ENCODE measurements around the gene CYB561D2. TPM values are rescaled to one million over a fixed set of nuclear protein-coding genes. Genes with fewer than 3 reads are reported as not detected.

CYB561D2 gene
- total and polyA plus RNA-seq, 2 of the 13 experiments (the other 11 are each of a cell fraction or from before 2014, with no cell fraction given), result 11.1 to 17.2 TPM

DNA sequence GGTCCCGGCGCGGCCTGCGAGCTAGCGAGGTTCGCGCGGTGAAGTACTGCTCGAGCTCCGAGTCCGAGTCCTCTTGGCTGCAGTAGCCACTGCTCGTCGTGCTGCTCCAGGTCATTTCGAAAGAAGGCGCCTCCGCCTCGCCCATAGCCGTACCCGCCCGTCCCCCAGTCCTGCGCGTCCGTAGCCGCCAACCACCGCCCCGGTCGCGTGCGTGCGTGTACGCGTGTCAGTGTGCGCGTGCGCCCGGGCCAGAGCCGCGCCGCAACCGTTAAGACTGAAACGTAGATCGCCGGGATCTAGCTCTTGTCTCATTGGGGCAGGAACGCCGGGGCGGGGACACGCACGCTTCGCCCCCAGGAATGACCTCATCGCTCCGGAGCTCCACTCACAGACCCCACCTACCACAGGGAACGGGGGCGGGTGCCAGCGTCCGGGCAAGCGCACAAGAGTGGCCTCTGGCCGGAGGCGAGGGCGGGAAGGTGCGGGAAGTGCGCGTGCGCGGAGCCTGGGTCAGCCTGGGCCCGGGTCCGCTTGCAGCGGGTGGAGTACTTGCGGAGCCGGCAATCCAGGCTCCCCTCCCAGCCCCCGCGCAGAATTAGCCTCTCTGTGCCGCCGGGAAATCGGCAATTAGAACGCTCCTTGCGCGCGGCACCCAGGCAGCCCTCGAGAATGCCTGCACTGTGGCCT, 13.3 kb upstream of the CYB561D2 start (continued):
- TF ChIP-seq, protein P1, sequence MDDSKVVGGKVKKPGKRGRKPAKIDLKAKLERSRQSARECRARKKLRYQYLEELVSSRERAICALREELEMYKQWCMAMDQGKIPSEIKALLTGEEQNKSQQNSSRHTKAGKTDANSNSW (CRISPR knock-in tag; IDR thresholded peaks at IDR 0.05; ENCODE audit: borderline replicate concordance), result no peak
- TF ChIP-seq GATAD2A (CRISPR knock-in tag; IDR thresholded peaks at IDR 0.05) (peak; percentile 41; the same call in 1 of the 2 replicates), MEF2D (CRISPR knock-in tag; IDR thresholded peaks at IDR 0.05) (peak; percentile 86), ZNF17 (CRISPR knock-in tag; IDR thresholded peaks at IDR 0.05) (no peak), ZNF782 (CRISPR knock-in tag; IDR thresholded peaks at IDR 0.05; ENCODE audit: borderline replicate concordance) (peak; percentile 66; the same call in 1 of the 2 replicates), ZBTB38 (CRISPR knock-in tag; IDR thresholded peaks at IDR 0.05) (peak; percentile 27; the same call in 1 of the 2 replicates), ZNF230 (CRISPR knock-in tag; IDR thresholded peaks at IDR 0.05) (peak; percentile 85; the same call in 1 of the 2 replicates)
- TF ChIP-seq, protein P2, sequence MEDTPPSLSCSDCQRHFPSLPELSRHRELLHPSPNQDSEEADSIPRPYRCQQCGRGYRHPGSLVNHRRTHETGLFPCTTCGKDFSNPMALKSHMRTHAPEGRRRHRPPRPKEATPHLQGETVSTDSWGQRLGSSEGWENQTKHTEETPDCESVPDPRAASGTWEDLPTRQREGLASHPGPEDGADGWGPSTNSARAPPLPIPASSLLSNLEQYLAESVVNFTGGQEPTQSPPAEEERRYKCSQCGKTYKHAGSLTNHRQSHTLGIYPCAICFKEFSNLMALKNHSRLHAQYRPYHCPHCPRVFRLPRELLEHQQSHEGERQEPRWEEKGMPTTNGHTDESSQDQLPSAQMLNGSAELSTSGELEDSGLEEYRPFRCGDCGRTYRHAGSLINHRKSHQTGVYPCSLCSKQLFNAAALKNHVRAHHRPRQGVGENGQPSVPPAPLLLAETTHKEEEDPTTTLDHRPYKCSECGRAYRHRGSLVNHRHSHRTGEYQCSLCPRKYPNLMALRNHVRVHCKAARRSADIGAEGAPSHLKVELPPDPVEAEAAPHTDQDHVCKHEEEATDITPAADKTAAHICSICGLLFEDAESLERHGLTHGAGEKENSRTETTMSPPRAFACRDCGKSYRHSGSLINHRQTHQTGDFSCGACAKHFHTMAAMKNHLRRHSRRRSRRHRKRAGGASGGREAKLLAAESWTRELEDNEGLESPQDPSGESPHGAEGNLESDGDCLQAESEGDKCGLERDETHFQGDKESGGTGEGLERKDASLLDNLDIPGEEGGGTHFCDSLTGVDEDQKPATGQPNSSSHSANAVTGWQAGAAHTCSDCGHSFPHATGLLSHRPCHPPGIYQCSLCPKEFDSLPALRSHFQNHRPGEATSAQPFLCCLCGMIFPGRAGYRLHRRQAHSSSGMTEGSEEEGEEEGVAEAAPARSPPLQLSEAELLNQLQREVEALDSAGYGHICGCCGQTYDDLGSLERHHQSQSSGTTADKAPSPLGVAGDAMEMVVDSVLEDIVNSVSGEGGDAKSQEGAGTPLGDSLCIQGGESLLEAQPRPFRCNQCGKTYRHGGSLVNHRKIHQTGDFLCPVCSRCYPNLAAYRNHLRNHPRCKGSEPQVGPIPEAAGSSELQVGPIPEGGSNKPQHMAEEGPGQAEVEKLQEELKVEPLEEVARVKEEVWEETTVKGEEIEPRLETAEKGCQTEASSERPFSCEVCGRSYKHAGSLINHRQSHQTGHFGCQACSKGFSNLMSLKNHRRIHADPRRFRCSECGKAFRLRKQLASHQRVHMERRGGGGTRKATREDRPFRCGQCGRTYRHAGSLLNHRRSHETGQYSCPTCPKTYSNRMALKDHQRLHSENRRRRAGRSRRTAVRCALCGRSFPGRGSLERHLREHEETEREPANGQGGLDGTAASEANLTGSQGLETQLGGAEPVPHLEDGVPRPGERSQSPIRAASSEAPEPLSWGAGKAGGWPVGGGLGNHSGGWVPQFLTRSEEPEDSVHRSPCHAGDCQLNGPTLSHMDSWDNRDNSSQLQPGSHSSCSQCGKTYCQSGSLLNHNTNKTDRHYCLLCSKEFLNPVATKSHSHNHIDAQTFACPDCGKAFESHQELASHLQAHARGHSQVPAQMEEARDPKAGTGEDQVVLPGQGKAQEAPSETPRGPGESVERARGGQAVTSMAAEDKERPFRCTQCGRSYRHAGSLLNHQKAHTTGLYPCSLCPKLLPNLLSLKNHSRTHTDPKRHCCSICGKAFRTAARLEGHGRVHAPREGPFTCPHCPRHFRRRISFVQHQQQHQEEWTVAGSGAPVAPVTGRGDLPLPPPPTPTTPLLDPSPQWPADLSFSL (CRISPR knock-in tag; IDR thresholded peaks at IDR 0.05), result no peak
- TF ChIP-seq, protein P3, sequence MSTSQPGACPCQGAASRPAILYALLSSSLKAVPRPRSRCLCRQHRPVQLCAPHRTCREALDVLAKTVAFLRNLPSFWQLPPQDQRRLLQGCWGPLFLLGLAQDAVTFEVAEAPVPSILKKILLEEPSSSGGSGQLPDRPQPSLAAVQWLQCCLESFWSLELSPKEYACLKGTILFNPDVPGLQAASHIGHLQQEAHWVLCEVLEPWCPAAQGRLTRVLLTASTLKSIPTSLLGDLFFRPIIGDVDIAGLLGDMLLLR (CRISPR knock-in tag; IDR thresholded peaks at IDR 0.05), result peak; percentile 32
- TF ChIP-seq, protein P4, sequence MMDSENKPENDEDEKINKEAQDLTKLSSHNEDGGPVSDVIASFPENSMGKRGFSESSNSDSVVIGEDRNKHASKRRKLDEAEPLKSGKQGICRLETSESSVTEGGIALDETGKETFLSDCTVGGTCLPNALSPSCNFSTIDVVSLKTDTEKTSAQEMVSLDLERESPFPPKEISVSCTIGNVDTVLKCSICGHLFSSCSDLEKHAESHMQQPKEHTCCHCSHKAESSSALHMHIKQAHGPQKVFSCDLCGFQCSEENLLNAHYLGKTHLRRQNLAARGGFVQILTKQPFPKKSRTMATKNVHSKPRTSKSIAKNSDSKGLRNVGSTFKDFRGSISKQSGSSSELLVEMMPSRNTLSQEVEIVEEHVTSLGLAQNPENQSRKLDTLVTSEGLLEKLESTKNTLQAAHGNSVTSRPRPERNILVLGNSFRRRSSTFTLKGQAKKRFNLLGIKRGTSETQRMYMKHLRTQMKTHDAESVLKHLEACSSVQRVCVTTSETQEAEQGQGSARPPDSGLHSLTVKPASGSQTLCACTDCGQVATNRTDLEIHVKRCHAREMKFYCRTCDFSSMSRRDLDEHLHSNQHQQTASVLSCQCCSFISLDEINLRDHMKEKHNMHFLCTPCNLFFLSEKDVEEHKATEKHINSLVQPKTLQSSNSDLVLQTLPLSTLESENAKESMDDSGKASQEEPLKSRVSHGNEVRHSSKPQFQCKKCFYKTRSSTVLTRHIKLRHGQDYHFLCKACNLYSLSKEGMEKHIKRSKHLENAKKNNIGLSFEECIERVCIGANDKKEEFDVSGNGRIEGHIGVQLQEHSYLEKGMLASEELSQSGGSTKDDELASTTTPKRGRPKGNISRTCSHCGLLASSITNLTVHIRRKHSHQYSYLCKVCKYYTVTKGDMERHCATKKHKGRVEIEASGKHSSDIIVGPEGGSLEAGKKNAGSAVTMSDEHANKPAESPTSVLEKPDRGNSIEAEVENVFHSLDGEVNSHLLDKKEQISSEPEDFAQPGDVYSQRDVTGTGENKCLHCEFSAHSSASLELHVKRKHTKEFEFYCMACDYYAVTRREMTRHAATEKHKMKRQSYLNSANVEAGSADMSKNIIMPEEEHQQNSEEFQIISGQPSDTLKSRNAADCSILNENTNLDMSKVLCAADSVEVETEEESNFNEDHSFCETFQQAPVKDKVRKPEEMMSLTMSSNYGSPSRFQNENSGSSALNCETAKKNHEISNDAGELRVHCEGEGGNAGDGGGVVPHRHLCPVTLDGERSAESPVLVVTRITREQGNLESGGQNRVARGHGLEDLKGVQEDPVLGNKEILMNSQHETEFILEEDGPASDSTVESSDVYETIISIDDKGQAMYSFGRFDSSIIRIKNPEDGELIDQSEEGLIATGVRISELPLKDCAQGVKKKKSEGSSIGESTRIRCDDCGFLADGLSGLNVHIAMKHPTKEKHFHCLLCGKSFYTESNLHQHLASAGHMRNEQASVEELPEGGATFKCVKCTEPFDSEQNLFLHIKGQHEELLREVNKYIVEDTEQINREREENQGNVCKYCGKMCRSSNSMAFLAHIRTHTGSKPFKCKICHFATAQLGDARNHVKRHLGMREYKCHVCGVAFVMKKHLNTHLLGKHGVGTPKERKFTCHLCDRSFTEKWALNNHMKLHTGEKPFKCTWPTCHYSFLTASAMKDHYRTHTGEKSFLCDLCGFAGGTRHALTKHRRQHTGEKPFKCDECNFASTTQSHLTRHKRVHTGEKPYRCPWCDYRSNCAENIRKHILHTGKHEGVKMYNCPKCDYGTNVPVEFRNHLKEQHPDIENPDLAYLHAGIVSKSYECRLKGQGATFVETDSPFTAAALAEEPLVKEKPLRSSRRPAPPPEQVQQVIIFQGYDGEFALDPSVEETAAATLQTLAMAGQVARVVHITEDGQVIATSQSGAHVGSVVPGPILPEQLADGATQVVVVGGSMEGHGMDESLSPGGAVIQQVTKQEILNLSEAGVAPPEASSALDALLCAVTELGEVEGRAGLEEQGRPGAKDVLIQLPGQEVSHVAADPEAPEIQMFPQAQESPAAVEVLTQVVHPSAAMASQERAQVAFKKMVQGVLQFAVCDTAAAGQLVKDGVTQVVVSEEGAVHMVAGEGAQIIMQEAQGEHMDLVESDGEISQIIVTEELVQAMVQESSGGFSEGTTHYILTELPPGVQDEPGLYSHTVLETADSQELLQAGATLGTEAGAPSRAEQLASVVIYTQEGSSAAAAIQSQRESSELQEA (CRISPR knock-in tag; IDR thresholded peaks at IDR 0.05; ENCODE audit: not compliant biosample characterization), result peak; percentile 30
